Measurements from ENCODE around the gene ACP3.

ACP3 gene

GRCh38 chr3:132406587-132406986, 89.4 kb downstream of the ACP3 start:
- no peak for DNase-seq (ENCODE audit: low read depth in 2 of 2)

GRCh38 chr3:132407025-132407424, 89.8 kb downstream of the ACP3 start:
- no peak for DNase-seq (ENCODE audit: low read depth in 2 of 2)

Measured in stimulated activated CD8-positive, alpha-beta memory T cell treated with anti-CD3 and anti-CD28 coated beads, Interleukin-7, amount 100 ng/mL, for 4 hours (primary cell).